AG04450 (cell line): ENCODE results near the gene SCAF4. TPM values are rescaled to one million over a fixed set of nuclear protein-coding genes. Genes with fewer than 3 reads are reported as not detected.

Experiments
- CTCF ChIA-PET: fragments of 300-600, 350-600 bp; formaldehyde crosslinking; extraction: SDS; loops from one replicate; lab custom pipeline; 2022; ENCODE audit warnings: antibody characterized with exemption, inconsistent platforms; lab: Charles Lee
- POLR2A ChIA-PET: fragments of 350-600 bp; formaldehyde crosslinking; extraction: SDS; loops from one replicate; lab custom pipeline; 2021; ENCODE audit warnings: antibody characterized with exemption, inconsistent platforms; lab: Yijun Ruan, JAX
- DNase-seq: peaks from one replicate; pipeline ENCODE4 v3.0.0-alpha.2; 2011; ENCODE audit warnings: low read depth, low spot score
- H3K27ac ChIP-seq: one replicate; pipeline ENCODE4 v1.5.1; 2012; ENCODE audit warnings: low read depth, low read length, control low read depth
- H3K27me3 ChIP-seq: one replicate; pipeline ENCODE4 v1.6.0; 2012; ENCODE audit warnings: low read length; ENCODE audit not compliant: control insufficient read depth, insufficient read depth
- H3K4me3 ChIP-seq: 2 replicates; pipeline ENCODE4 v1.5.1; 2011; ENCODE audit warnings: mild to moderate bottlenecking, low read depth, low read length, control low read depth
- H3K9me3 ChIP-seq: 2 replicates; pipeline ENCODE4 v1.5.1; 2012; ENCODE audit warnings: low read length; ENCODE audit not compliant: control insufficient read depth, insufficient read depth
- polyA plus RNA-seq: library from polyadenylated mRNA; depleted of rRNA; stranded (reverse); fragments of >200 nt; gene quantifications from 2 replicates; pipeline ENCODE4 v1.2.3, GENCODE V29; 2011
- TF ChIP-seq, protein P1 (sequence below): IDR thresholded peaks from 2 replicates; pipeline ENCODE4 v1.5.1; 2011; ENCODE audit warnings: low read depth, low read length, control low read depth, inconsistent platforms

SCAF4 gene
- polyA plus RNA-seq, 1 experiment: 6.3 TPM

DNA sequence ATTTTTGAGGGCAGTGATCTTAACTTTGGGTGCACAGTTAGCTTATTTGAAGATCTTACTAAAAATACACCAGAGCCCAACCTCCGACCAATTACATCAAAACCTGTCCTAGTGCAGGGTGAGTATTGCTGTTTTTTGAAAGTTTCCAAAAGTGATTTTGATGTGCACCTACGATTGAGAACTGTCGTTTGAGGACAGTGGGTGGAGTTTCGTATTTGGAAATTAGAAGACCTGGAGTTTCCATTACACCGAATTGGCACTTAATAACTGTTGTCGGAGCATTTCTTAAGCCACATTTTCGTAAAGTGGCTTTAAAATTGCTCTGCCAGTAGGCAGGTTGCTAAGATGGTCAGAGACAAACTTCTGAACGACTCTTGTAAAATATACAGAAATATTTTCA is 71.3 kb downstream of the SCAF4 start:
- Histone ChIP-seq H3K27me3 (no peaks in the 10 kb centered on the region), H3K9me3 (no peaks in the 10 kb centered on the region), H3K27ac (peak overlapping the region; percentile 11), H3K4me3 (peak overlapping the region; percentile 100)
- TF ChIP-seq, protein P1, sequence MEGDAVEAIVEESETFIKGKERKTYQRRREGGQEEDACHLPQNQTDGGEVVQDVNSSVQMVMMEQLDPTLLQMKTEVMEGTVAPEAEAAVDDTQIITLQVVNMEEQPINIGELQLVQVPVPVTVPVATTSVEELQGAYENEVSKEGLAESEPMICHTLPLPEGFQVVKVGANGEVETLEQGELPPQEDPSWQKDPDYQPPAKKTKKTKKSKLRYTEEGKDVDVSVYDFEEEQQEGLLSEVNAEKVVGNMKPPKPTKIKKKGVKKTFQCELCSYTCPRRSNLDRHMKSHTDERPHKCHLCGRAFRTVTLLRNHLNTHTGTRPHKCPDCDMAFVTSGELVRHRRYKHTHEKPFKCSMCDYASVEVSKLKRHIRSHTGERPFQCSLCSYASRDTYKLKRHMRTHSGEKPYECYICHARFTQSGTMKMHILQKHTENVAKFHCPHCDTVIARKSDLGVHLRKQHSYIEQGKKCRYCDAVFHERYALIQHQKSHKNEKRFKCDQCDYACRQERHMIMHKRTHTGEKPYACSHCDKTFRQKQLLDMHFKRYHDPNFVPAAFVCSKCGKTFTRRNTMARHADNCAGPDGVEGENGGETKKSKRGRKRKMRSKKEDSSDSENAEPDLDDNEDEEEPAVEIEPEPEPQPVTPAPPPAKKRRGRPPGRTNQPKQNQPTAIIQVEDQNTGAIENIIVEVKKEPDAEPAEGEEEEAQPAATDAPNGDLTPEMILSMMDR: no peak
- ChIA-PET POLR2A (no interaction called here), CTCF (interaction anchor here (0.6 kb wide), 1 partner anchor 569 kb away, joined by 3 read pairs; no protein-coding TSS in a partner anchor)
- no peak for DNase-seq

DNA sequence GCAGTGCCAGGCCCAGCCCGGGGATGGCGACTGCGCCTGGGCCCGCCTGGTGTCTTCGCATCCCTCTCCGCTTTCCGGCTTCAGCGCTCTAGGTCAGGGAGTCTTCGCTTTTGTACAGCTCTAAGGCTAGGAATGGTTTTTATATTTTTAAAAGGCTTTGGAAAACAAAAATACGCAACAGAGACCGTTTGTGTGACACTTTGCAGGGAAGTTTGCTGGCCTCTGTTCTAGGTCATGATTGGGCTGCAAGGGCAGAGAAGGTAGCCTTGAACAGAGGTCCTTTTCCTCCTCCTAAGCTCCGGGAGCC is 71.7 kb downstream of the SCAF4 start:
- H3K4me3 ChIP-seq: peak overlapping the region; percentile 100
- H3K27me3 ChIP-seq: no peaks in the 10 kb centered on the region
- ChIA-PET CTCF (interaction anchor here (0.6 kb wide), 1 partner anchor 568 kb away, joined by 3 read pairs; no protein-coding TSS in a partner anchor), POLR2A (no interaction called here)
- H3K27ac ChIP-seq: peak overlapping the region; percentile 11
- TF ChIP-seq, protein P1: no peak
- no peak for DNase-seq
- H3K9me3 ChIP-seq: no peaks in the 10 kb centered on the region

DNA sequence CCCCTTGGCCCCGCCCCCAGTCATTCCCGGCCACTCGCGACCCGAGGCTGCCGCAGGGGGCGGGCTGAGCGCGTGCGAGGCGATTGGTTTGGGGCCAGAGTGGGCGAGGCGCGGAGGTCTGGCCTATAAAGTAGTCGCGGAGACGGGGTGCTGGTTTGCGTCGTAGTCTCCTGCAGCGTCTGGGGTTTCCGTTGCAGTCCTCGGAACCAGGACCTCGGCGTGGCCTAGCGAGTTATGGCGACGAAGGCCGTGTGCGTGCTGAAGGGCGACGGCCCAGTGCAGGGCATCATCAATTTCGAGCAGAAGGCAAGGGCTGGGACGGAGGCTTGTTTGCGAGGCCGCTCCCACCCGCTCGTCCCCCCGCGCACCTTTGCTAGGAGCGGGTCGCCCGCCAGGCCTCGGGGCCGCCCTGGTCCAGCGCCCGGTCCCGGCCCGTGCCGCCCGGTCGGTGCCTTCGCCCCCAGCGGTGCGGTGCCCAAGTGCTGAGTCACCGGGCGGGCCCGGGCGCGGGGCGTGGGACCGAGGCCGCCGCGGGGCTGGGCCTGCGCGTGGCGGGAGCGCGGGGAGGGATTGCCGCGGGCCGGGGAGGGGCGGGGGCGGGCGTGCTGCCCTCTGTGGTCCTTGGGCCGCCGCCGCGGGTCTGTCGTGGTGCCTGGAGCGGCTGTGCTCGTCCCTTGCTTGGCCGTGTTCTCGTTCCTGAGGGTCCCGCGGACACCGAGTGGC is 72.2 kb downstream of the SCAF4 start, which contains the start of gene SOD1:
Gene SOD1 (plus strand): TSS at position 158 of the 723 bp plus-strand sequence. CDS start 77 bp downstream, at position 235.
- peak; percentile 76 for DNase-seq
- H3K4me3 ChIP-seq: peak within 1 kb of the TSS; percentile 100
- POLR2A ChIA-PET: no interaction called here
- TF ChIP-seq, protein P1: no peak
- no peaks in the 10 kb centered on the region for H3K9me3 ChIP-seq
- CTCF ChIA-PET: no interaction called here
- H3K27ac ChIP-seq: peak within 1 kb of the TSS; percentile 73
- H3K27me3 ChIP-seq: no peaks in the 10 kb centered on the region

DNA sequence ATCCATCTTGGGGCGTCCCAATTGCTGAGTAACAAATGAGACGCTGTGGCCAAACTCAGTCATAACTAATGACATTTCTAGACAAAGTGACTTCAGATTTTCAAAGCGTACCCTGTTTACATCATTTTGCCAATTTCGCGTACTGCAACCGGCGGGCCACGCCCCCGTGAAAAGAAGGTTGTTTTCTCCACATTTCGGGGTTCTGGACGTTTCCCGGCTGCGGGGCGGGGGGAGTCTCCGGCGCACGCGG is 72.7 kb downstream of the SCAF4 start:
- H3K9me3 ChIP-seq: no peaks in the 10 kb centered on the region; the same call in 1 of the 2 replicates
- H3K27me3 ChIP-seq: no peaks in the 10 kb centered on the region
- no peak for DNase-seq
- ChIA-PET POLR2A (no interaction called here), CTCF (no interaction called here)
- no peak overlapping the region for H3K27ac ChIP-seq
- peak overlapping the region; percentile 100 for H3K4me3 ChIP-seq
- TF ChIP-seq, protein P1: no peak

DNA sequence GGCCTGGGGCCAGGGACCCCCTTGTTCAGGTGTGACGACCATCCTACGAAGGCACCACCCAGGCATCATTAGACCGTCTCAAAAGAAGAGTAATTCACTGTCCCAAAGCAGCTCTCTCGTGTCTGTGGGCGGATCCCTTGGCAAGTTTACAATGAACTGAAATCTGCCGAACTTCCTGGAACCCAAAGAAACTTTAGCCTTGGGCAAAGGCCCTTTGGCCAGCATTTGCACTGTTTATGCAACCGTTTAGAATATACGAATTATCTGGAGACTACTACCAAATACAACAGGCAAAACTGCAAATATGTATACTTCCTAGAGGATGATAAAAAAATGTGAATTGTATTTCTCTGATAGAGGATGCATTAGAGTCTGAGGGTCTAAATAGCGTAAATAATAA is 73.9 kb downstream of the SCAF4 start:
- H3K27ac ChIP-seq: no peak overlapping the region
- no peak for DNase-seq
- ChIA-PET CTCF (no interaction called here), POLR2A (no interaction called here)
- no peaks in the 10 kb centered on the region; the same call in 1 of the 2 replicates for H3K9me3 ChIP-seq
- H3K4me3 ChIP-seq: no peak overlapping the region
- TF ChIP-seq, protein P1: no peak
- no peaks in the 10 kb centered on the region for H3K27me3 ChIP-seq
